NCI-H128 (cell line): ENCODE results near the gene HES4.
"Not testable (repeated sequence)": the region's sequence is repeated elsewhere in the genome, so short reads cannot be mapped to it uniquely, and the experiment has no call there.

Experiments used
- DNase-seq: peaks from one replicate; lab custom pipeline; 2025; ENCODE audit not compliant: unreplicated experiment; lab: John Stamatoyannopoulos, UW

Gene HES4

DNA sequence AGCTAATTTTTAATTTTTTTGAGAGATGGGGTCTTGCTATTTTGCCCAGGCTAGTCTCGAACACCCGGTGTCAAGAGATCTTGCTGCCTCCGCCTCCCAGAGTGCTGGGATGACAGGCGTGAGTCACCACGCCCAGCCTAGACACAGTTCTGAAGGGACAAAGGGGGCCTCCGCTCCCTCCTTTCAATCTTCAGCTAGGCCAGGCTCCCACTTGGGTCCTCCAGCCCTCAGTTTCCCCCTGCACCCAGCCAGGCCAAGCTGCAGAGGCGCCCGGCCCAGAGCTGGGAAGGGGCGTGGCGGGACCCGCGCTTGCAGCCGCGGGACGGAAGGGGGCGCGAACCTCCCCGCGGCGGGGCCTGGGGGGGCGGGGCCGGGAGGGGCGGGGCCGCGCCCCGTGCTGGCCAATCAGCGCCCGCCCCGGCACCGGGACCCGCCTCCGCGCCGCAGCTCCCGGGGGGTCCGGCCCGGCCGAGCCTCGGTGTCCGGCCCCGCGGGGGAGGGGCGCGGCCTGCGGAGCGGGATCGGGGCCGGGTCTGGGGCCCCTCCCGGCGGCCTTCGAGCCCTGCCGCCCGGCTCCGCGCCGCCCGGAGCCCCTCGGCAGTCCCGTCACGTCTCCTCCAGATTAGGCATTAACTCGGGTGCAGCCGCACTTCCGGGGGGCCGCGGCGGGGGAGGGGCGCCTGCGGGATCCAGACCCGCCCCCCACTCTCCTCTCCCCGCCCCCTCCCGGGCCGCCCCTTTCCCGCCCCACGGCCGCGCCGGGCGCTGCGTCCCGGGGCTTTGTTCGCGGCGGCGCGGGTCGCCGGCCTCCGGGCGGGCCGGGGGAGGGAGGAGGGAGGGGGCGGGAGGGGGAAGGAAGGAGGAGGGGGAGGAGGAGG, 19.5 kb upstream of the HES4 start:
- no peak for DNase-seq

- DNase-seq = not testable (repeated sequence)
Measured at GRCh38 chr1:1018321-1018685, 18.4 kb upstream of the HES4 start.

GRCh38 chr1:1017397-1018320, 17.8 kb upstream of the HES4 start:
- not testable (repeated sequence) for DNase-seq

GRCh38 chr1:1014799-1015681, 15.1 kb upstream of the HES4 start:
- no peak for DNase-seq

DNA sequence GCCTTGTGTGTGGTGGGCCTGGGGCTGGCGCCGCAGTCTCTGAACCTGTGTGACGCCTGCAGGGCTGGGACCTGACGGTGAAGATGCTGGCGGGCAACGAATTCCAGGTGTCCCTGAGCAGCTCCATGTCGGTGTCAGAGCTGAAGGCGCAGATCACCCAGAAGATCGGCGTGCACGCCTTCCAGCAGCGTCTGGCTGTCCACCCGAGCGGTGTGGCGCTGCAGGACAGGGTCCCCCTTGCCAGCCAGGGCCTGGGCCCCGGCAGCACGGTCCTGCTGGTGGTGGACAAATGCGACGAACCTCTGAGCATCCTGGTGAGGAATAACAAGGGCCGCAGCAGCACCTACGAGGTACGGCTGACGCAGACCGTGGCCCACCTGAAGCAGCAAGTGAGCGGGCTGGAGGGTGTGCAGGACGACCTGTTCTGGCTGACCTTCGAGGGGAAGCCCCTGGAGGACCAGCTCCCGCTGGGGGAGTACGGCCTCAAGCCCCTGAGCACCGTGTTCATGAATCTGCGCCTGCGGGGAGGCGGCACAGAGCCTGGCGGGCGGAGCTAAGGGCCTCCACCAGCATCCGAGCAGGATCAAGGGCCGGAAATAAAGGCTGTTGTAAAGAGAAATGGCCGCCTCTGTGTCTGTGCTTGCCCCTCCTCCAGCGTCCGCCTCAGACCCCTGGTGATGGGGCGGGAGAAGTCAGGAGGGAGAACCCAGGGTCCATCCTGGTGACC, 14.2 kb upstream of the HES4 start:
- no peak for DNase-seq

GRCh38 chr1:1013105-1013921, 13.4 kb upstream of the HES4 start, which contains the start of gene ISG15:
TSS of gene ISG15 (plus strand) at chr1:1013497. CDS start at chr1:1013574, 77 bp downstream.
- DNase-seq = no peak

DNA sequence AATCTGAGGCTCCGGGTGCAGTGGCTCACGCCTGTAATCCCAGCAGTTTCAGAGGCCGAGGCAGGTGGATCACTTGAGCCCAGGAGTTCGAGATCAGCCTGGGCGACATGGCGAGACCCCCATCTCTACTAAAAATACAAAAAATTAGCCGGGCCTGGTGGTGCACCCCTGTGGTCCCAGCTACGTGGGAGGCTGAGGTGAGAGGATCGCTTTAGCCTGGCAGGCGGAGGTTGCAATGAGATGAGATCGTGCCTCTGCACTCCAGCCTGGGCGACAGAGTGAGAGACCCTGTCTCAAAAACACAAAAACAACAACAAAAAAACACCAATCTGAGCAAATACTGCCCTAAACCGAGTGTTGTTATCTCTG, 12.8 kb upstream of the HES4 start:
- not testable (repeated sequence) for DNase-seq

GRCh38 chr1:1011396-1011949, 11.6 kb upstream of the HES4 start:
- DNase-seq = no peak

- not testable (repeated sequence) for DNase-seq
Measured at GRCh38 chr1:1010131-1010530, 10.2 kb upstream of the HES4 start.

- DNase-seq = no peak
Measured at GRCh38 chr1:1006305-1007159, 6.6 kb upstream of the HES4 start.

GRCh38 chr1:1005774-1006304, 5.9 kb upstream of the HES4 start:
- DNase-seq = no peak

GRCh38 chr1:1004780-1005697, 5.1 kb upstream of the HES4 start:
- DNase-seq = no peak

GRCh38 chr1:1004420-1004779, 4.5 kb upstream of the HES4 start:
- no peak for DNase-seq

GRCh38 chr1:1003618-1004419, 3.9 kb upstream of the HES4 start:
- no peak for DNase-seq

DNA sequence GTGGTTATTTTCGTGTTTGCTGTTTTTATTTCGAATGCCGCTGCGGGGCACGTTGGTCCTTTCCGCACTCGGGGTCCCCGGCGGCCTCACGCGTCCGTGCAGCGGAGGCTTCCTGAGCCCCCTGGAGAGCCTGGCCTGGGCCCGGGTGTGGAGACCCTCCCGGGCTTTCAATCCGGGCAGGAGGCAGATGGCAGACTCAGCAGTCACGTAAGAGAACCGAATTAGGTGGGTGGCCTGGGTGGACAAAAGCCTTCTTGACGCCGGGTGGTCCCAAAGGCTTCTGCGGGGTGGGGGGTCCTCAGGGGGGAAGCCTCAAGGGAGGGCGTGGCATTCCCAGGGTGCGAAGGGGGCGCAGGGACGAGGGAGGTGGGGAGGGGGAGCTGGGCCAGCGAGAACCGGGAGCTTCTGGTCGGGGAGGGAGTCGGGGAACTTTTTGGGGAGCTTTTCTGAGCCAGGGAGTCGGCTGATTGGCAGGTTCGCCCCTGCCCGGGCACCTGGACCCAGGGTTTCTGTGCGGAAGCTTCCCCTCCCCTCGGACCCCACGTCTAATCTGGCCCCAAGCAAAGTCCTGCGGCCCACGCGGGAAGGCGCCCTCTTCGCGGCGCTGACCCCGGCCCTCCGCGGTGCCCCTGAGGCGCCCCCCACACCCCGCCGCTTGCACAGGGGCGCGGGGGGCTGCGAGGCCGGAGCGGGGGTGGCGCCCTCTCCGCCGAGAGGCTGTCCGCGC, 1.3 kb upstream of the HES4 start:
- DNase-seq = no peak
